ENCODE measurements around the gene ECHDC3.

GRCh38 chr10:11756766-11757315, 14.7 kb downstream of the ECHDC3 start:
- TF ChIP-seq CTCF (IDR thresholded peaks at IDR 0.05): no peak
- TF ChIP-seq POLR2AphosphoS5 (IDR thresholded peaks at IDR 0.05): no peak

Data from breast epithelium (tissue), 3 donors.